HepG2 (cell line): ENCODE measurements around the gene ACBD3. TPM values are rescaled to one million over a fixed set of nuclear protein-coding genes. Genes with fewer than 3 reads are reported as not detected.

Experiments
- ATAC-seq: fragments of 200-7000 bp; cut with Tn5 transposase; 3 replicates; pipeline ENCODE4 v1.9.1; 2020; ENCODE audit warnings: mild to moderate bottlenecking, moderate library complexity
- BruUV-seq: library from RNA; stranded (reverse); fragments of 400-500 nt; replicated peaks from 2 replicates; lab custom pipeline; 2021; lab: Mats Ljungman, UMichigan
- CTCF ChIA-PET: fragments of 300-600 bp; formaldehyde crosslinking; extraction: SDS; loops from one replicate; lab custom pipeline; 2021; ENCODE audit warnings: low total read pairs, inconsistent platforms, low intra/inter-chr PET ratio; lab: Yijun Ruan, JAX
- POLR2A ChIA-PET: fragments of 350-600 bp; sonication (Branson Sonifier 250); formaldehyde crosslinking; loops from one replicate; lab custom pipeline; 2020; ENCODE audit warnings: antibody characterized with exemption, inconsistent platforms; lab: Yijun Ruan, JAX
- DNase-seq: peaks from one replicate; pipeline ENCODE4 v3.0.0-alpha.2; 2015; ENCODE audit warnings: low spot score
- FAIRE-seq: peaks from 3 replicates; lab custom pipeline; 2011; peaks lifted over from hg19 to GRCh38; lab: Jason Lieb, UNC
- H2AFZ ChIP-seq: one replicate; pipeline ENCODE4 v1.6.1; 2011; ENCODE audit warnings: low read length, inconsistent platforms
- H3K27ac ChIP-seq: fragments of 300-600 bp; 3 replicates; pipeline ENCODE4 v1.8.0; 2011; ENCODE audit warnings: mixed run types, mild to moderate bottlenecking, mixed read lengths, low read length, inconsistent platforms; ENCODE audit not compliant: insufficient read depth; ENCODE audit errors: extremely low read length
- H3K27me3 ChIP-seq, 2 experiments: fragments of 200-600 bp in 1 of 2; 2 replicates in 1 of 2; 3 replicates in 1 of 2; pipeline versions ENCODE4 v1.6.0 to v1.8.0; 2011; ENCODE audit warnings: low read length in 2 of 2, mild to moderate bottlenecking in 2 of 2, moderate library complexity in 2 of 2, inconsistent platforms in 1 of 2; ENCODE audit not compliant: insufficient read depth in 2 of 2, control insufficient read depth in 1 of 2
- H3K36me3 ChIP-seq, 2 experiments: fragments of 200-600 bp in 1 of 2; replicated peaks in 1 of 2; 2 replicates in 1 of 2; 3 replicates in 1 of 2; pipeline versions ENCODE4 v1.5.1 to v1.8.0; 2011; ENCODE audit warnings: low read length in 2 of 2, inconsistent platforms in 1 of 2; ENCODE audit not compliant: insufficient read depth in 2 of 2, control insufficient read depth in 1 of 2
- H3K4me1 ChIP-seq: 2 replicates; pipeline ENCODE4 v1.5.1; 2012; ENCODE audit warnings: low read length, inconsistent platforms; ENCODE audit not compliant: insufficient read depth
- H3K4me2 ChIP-seq: 2 replicates; pipeline ENCODE4 v1.6.0; 2011; ENCODE audit warnings: low read depth, low read length, inconsistent platforms
- H3K4me3 ChIP-seq, 3 experiments: fragments of 200-600 bp in 1 of 3; sonication (generic), shearing (Covaris generic) in 1 of 3; replicated peaks in 1 of 3; 2 replicates each; pipeline ENCODE4 v1.5.1; 2011 to 2016; ENCODE audit warnings: low read length in 3 of 3, inconsistent platforms in 2 of 3, low read depth in 2 of 3, mild to moderate bottlenecking in 2 of 3, control low read depth in 1 of 3, mixed read lengths in 1 of 3; ENCODE audit not compliant: insufficient read depth in 1 of 3
- H3K79me2 ChIP-seq: one replicate; pipeline ENCODE4 v1.6.1; 2011; ENCODE audit warnings: low read length, inconsistent platforms; ENCODE audit not compliant: insufficient read depth
- H3K9ac ChIP-seq: 2 replicates; pipeline ENCODE4 v1.6.0; 2011; ENCODE audit warnings: mild to moderate bottlenecking, low read depth, low read length, inconsistent platforms; ENCODE audit not compliant: insufficient read depth
- H3K9me3 ChIP-seq: 2 replicates; pipeline ENCODE4 v1.5.1; 2012; ENCODE audit warnings: mild to moderate bottlenecking, low read length
- H4K20me1 ChIP-seq: 2 replicates; pipeline ENCODE4 v1.6.0; 2011; ENCODE audit warnings: inconsistent platforms, mild to moderate bottlenecking, low read length, moderate library complexity; ENCODE audit not compliant: insufficient read depth
- AGO1 ChIP-seq: fragments of 200-400 bp; formaldehyde crosslinking; IDR thresholded peaks from 2 replicates; pipeline ENCODE4 v1.6.1; 2017; ENCODE audit warnings: mild to moderate bottlenecking, low read depth, low read length, moderate library complexity; ENCODE audit not compliant: poor library complexity, severe bottlenecking
- CBX1 ChIP-seq: IDR thresholded peaks from one replicate; pipeline ENCODE4 v1.6.1; 2016; ENCODE audit warnings: antibody characterized with exemption, low read depth
- CHD2 ChIP-seq: IDR thresholded peaks from 2 replicates; pipeline ENCODE4 v1.6.1; 2011; ENCODE audit warnings: low read depth, low read length, improper control_type of control experiment
- GATAD2A ChIP-seq: IDR thresholded peaks from 2 replicates; pipeline ENCODE4 v1.6.1; 2016
- NAIF1 ChIP-seq: sonication (generic); formaldehyde crosslinking; IDR thresholded peaks from 2 replicates; pipeline ENCODE4 v1.5.0; 2020; ENCODE audit warnings: mild to moderate bottlenecking, missing genetic modification reagents, borderline replicate concordance
- SALL2 ChIP-seq: sonication (generic); formaldehyde crosslinking; IDR thresholded peaks from 2 replicates; pipeline ENCODE4 v1.8.1; 2023; ENCODE audit warnings: mild to moderate bottlenecking, missing genetic modification reagents, inconsistent platforms
- ZNF335 ChIP-seq: sonication (generic); formaldehyde crosslinking; IDR thresholded peaks from 2 replicates; pipeline ENCODE4 v1.4.0; 2020; ENCODE audit warnings: missing genetic modification reagents
- ZNF629 ChIP-seq: sonication (generic); formaldehyde crosslinking; conservative IDR thresholded peaks from 2 replicates; pipeline ENCODE4 v1.5.0; 2020; ENCODE audit warnings: missing genetic modification reagents
- WGBS: methylation state at CpG from one replicate; pipeline ENCODE4 v1.1.6; 2017; ENCODE audit warnings: low lambda C conversion rate; 5-methylcytosine and 5-hydroxymethylcytosine counted together
- in situ Hi-C: cut with HindIII; loops from 2 replicates; pipeline ENCODE4 v1.10.0; 2017; ENCODE audit warnings: low pct_unique_long_range_greater_than_20kb; ENCODE audit not compliant: extremely low pct_ligation_motif_present
- intact Hi-C: fragments of 100-400 bp; cut with micrococcal nuclease; formaldehyde crosslinking; loops from one replicate; pipeline ENCODE4 v1.10.0; 2022; ENCODE audit not compliant: unreplicated experiment
- polyA plus RNA-seq, 8 experiments: library from polyadenylated mRNA; depleted of rRNA in 3 of 8; stranded (reverse) in 7 of 8; unstranded in 1 of 8; fragments of >200 nt; fragmentation: Illumina TruSeq in 4 of 8; extraction: Trizol in 4 of 8; gene quantifications; 2 replicates each; pipeline versions ENCODE4 v1.2.1 to v1.2.3, GENCODE V29; 2011 to 2016; ENCODE audit warnings: low read depth in 4 of 8, missing spikeins in 1 of 8, mixed read lengths in 1 of 8; ENCODE audit not compliant: insufficient read depth in 1 of 8
- total RNA-seq, 5 experiments: library from RNA; depleted of rRNA; stranded (reverse); fragments of >200 nt; fragmentation: Illumina TruSeq; extraction: Trizol; gene quantifications; 2 replicates each; pipeline ENCODE4 v1.2.3, GENCODE V29; 2016; ENCODE audit warnings: low read depth in 1 of 5
- TF ChIP-seq, protein P1 (sequence below): sonication (generic); formaldehyde crosslinking; IDR thresholded peaks from 2 replicates; pipeline ENCODE4 v1.5.1; 2020; ENCODE audit warnings: mild to moderate bottlenecking, missing genetic modification reagents, moderate library complexity

The ACBD3 gene
- total and polyA plus RNA-seq, 2 of the 13 experiments (the other 11 are each of a cell fraction or from before 2014, with no cell fraction given), result 24.3 to 39.3 TPM

DNA sequence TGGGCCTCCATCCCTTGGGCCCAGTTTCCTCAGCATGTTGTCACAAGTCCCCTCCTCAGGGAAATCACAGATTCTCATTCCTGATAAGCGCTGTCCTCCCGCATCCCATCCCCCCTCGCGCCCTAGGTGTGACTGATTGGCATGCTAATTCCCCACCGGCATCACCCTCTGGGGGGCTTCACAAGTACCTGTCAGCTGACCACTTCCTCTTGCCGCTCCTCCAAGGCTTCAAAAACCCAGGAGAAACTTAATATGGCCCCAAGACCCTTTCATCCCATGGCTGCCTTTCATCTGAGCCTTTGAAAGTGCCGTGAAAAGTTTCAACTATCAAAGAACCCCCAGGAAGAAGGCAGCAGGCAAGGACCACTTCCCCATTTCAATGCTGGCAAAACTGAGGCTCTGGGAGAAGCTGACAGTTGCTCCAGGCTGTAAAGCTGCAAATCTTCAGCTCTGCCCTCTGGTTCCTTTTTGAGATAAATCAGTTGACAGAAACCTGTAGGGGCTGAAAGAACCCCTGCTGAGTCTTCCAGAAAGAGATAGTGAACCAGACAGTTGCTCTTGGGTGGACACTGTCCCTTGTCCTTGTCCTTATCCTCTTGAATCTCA lies 24.1 kb upstream of the ACBD3 start:
- CTCF ChIA-PET, result no interaction called here
- 53% methylated on average over 3 of the region's 7 CpGs for WGBS
- DNase-seq (no peak), FAIRE-seq (no peak), ATAC-seq (no peak)
- Histone ChIP-seq H3K9me3 (no peaks in the 10 kb centered on the region), H3K27ac (no peak overlapping the region), H3K27me3 (peaks cover 2 to 26% of the 10 kb centered on the region in 2 experiments; a peak in 3 of 5 replicates), H3K9ac (no peak overlapping the region), H4K20me1 (no peaks in the 10 kb centered on the region), H3K4me3 (no peak overlapping the region), H3K4me1 (peaks cover 33% of the 10 kb centered on the region), H2AFZ (no peak overlapping the region), H3K4me2 (no peak overlapping the region), H3K36me3 (no peaks in the 10 kb centered on the region), H3K79me2 (no peaks in the 10 kb centered on the region)
- no TSS peak for BruUV-seq
- intact Hi-C loops, result no loop called here
- POLR2A ChIA-PET, result interaction anchor here (1.4 kb wide), 1 partner anchor 12 kb away, joined by 4 read pairs; the partner anchor contains the start of gene MIXL1
- in situ Hi-C loops, result no loop called here
- no peak for TF ChIP-seq CHD2
- peak; percentile 25; the same call in 1 of the 2 replicates for TF ChIP-seq ZNF629

DNA sequence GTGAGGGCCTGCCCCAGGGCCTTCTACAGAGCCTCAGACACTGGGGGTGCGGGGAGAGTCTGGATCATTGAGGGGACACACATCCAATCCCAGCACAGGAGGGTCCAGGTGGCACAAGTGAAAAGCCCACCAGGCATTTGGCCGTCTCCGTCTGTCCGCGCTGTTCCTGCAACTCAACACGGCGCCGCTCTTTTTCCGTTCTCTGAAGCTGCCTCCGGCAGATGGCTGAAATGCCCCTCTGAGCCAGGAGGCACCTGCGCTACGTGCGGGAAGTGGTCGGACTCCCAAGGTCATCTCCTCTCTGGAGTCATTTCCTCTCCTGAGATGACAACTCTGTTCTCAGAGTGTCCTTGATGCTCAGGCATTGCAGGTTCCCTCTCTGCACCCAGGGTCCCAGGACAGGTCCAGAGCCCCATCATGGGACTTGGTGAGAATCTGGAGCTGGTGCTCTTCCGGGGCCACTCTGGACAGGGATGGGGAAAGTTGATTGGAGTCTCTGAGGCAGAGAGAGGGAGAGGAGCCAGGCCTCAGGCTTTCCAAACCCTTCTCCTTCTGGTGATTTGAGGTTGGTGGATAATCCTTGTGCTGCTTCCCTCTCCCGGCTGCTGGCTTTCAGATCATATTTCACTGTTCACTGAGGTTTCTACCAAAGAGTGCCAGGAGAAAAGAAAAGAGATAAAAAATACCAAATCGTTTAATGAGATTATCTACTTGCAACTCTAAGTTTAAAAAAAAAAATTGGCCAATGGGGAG lies 22.9 kb upstream of the ACBD3 start:
- Histone ChIP-seq H3K27me3 (peaks cover 0 to 26% of the 10 kb centered on the region in 2 experiments; a peak in 2 of 5 replicates), H3K9me3 (no peaks in the 10 kb centered on the region), H3K4me2 (peak overlapping the region; percentile 32), H3K27ac (no peak overlapping the region), H2AFZ (no peak overlapping the region), H3K9ac (no peak overlapping the region), H3K36me3 (no peaks in the 10 kb centered on the region), H3K79me2 (no peaks in the 10 kb centered on the region), H3K4me3 (no peak overlapping the region; a peak in 1 of 6 replicates), H4K20me1 (no peaks in the 10 kb centered on the region), H3K4me1 (peaks cover 21% of the 10 kb centered on the region)
- FAIRE-seq, result no peak
- no peak for DNase-seq
- peak; percentile 45 for ATAC-seq
- POLR2A ChIA-PET, result no interaction called here
- WGBS, result 30% methylated on average over 14 of the region's 17 CpGs
- CTCF ChIA-PET, result no interaction called here
- BruUV-seq, result no TSS peak
- in situ Hi-C loops (no loop called here), intact Hi-C loops (no loop called here)
- no peak for TF ChIP-seq ZNF335 (CRISPR knock-in tag)
- no peak for TF ChIP-seq AGO1
- no peak for TF ChIP-seq CHD2
- no peak for TF ChIP-seq SALL2 (CRISPR knock-in tag)
- no peak for TF ChIP-seq NAIF1 (CRISPR knock-in tag)
- TF ChIP-seq, protein P1, sequence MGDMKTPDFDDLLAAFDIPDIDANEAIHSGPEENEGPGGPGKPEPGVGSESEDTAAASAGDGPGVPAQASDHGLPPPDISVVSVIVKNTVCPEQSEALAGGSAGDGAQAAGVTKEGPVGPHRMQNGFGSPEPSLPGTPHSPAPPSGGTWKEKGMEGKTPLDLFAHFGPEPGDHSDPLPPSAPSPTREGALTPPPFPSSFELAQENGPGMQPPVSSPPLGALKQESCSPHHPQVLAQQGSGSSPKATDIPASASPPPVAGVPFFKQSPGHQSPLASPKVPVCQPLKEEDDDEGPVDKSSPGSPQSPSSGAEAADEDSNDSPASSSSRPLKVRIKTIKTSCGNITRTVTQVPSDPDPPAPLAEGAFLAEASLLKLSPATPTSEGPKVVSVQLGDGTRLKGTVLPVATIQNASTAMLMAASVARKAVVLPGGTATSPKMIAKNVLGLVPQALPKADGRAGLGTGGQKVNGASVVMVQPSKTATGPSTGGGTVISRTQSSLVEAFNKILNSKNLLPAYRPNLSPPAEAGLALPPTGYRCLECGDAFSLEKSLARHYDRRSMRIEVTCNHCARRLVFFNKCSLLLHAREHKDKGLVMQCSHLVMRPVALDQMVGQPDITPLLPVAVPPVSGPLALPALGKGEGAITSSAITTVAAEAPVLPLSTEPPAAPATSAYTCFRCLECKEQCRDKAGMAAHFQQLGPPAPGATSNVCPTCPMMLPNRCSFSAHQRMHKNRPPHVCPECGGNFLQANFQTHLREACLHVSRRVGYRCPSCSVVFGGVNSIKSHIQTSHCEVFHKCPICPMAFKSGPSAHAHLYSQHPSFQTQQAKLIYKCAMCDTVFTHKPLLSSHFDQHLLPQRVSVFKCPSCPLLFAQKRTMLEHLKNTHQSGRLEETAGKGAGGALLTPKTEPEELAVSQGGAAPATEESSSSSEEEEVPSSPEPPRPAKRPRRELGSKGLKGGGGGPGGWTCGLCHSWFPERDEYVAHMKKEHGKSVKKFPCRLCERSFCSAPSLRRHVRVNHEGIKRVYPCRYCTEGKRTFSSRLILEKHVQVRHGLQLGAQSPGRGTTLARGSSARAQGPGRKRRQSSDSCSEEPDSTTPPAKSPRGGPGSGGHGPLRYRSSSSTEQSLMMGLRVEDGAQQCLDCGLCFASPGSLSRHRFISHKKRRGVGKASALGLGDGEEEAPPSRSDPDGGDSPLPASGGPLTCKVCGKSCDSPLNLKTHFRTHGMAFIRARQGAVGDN (CRISPR knock-in tag), result peak; percentile 81
- no peak for TF ChIP-seq GATAD2A (CRISPR knock-in tag)
- TF ChIP-seq CBX1, result no peak
